ENCODE measurements around the gene MACROD2.

Gene MACROD2

GRCh38 chr20:15071085-15071808 is 1075.9 kb downstream of the MACROD2 start:
- TF ChIP-seq CTCF (IDR thresholded peaks at IDR 0.05; ENCODE audit: borderline replicate concordance, control extremely low read depth, extremely low read depth, insufficient read depth, missing control alignments), result no peak
- no peak for DNase-seq (ENCODE audit: low spot score)

GRCh38 chr20:15072316-15072715 is 1077.0 kb downstream of the MACROD2 start:
- TF ChIP-seq CTCF (IDR thresholded peaks at IDR 0.05; ENCODE audit: borderline replicate concordance, control extremely low read depth, extremely low read depth, insufficient read depth, missing control alignments), result no peak
- in situ Hi-C loops (cut with MboI; ENCODE audit: low sequenced_read_pairs, unreplicated experiment), result no loop called here
- DNase-seq (ENCODE audit: low spot score), result no peak

More at GRCh38 chr20:15071085-15071808, 1075.9 kb downstream of the MACROD2 start:
- in situ Hi-C loops (cut with MboI; ENCODE audit: low sequenced_read_pairs, unreplicated experiment), result no loop called here

- in situ Hi-C loops (cut with MboI; ENCODE audit: low sequenced_read_pairs, unreplicated experiment), result no loop called here
- DNase-seq (ENCODE audit: low spot score), result no peak
- no peak for TF ChIP-seq CTCF (IDR thresholded peaks at IDR 0.05; ENCODE audit: borderline replicate concordance, control extremely low read depth, extremely low read depth, insufficient read depth, missing control alignments)
Observed at GRCh38 chr20:15075586-15075985, 1080.3 kb downstream of the MACROD2 start.

GRCh38 chr20:15076785-15077184 is 1081.5 kb downstream of the MACROD2 start:
- DNase-seq (ENCODE audit: low spot score), result no peak
- in situ Hi-C loops (cut with MboI; ENCODE audit: low sequenced_read_pairs, unreplicated experiment), result no loop called here
- TF ChIP-seq CTCF (IDR thresholded peaks at IDR 0.05; ENCODE audit: borderline replicate concordance, control extremely low read depth, extremely low read depth, insufficient read depth, missing control alignments), result no peak

- TF ChIP-seq CTCF (IDR thresholded peaks at IDR 0.05; ENCODE audit: borderline replicate concordance, control extremely low read depth, extremely low read depth, insufficient read depth, missing control alignments), result no peak
- DNase-seq (ENCODE audit: low spot score), result no peak
- in situ Hi-C loops (cut with MboI; ENCODE audit: low sequenced_read_pairs, unreplicated experiment), result no loop called here
Observed at GRCh38 chr20:15077733-15078250, 1082.5 kb downstream of the MACROD2 start.

GRCh38 chr20:15079594-15080340 is 1084.5 kb downstream of the MACROD2 start:
- in situ Hi-C loops (cut with MboI; ENCODE audit: low sequenced_read_pairs, unreplicated experiment), result no loop called here
- TF ChIP-seq CTCF (IDR thresholded peaks at IDR 0.05; ENCODE audit: borderline replicate concordance, control extremely low read depth, extremely low read depth, insufficient read depth, missing control alignments), result no peak
- DNase-seq (ENCODE audit: low spot score), result no peak

Measured in GM13976 (cell line).